HepG2 (cell line): ENCODE results near the gene PPCDC. TPM values are rescaled to one million over a fixed set of nuclear protein-coding genes. Genes with fewer than 3 reads are reported as not detected.

Source experiments
- ATAC-seq: fragments of 200-7000 bp; cut with Tn5 transposase; 3 replicates; pipeline ENCODE4 v1.9.1; 2020; ENCODE audit warnings: mild to moderate bottlenecking, moderate library complexity
- BruUV-seq: library from RNA; stranded (reverse); fragments of 400-500 nt; replicated peaks from 2 replicates; lab custom pipeline; 2021; lab: Mats Ljungman, UMichigan
- CTCF ChIA-PET: fragments of 300-600 bp; formaldehyde crosslinking; extraction: SDS; loops from one replicate; lab custom pipeline; 2021; ENCODE audit warnings: low total read pairs, inconsistent platforms, low intra/inter-chr PET ratio; lab: Yijun Ruan, JAX
- POLR2A ChIA-PET: fragments of 350-600 bp; sonication (Branson Sonifier 250); formaldehyde crosslinking; loops from one replicate; lab custom pipeline; 2020; ENCODE audit warnings: antibody characterized with exemption, inconsistent platforms; lab: Yijun Ruan, JAX
- DNase-seq: peaks from one replicate; pipeline ENCODE4 v3.0.0-alpha.2; 2015; ENCODE audit warnings: low spot score
- FAIRE-seq: peaks from 3 replicates; lab custom pipeline; 2011; peaks lifted over from hg19 to GRCh38; lab: Jason Lieb, UNC
- H2AFZ ChIP-seq: one replicate; pipeline ENCODE4 v1.6.1; 2011; ENCODE audit warnings: low read length, inconsistent platforms
- H3K27ac ChIP-seq: fragments of 300-600 bp; 3 replicates; pipeline ENCODE4 v1.8.0; 2011; ENCODE audit warnings: mixed run types, mild to moderate bottlenecking, mixed read lengths, low read length, inconsistent platforms; ENCODE audit not compliant: insufficient read depth; ENCODE audit errors: extremely low read length
- H3K27me3 ChIP-seq, 2 experiments: fragments of 200-600 bp in 1 of 2; 2 replicates in 1 of 2; 3 replicates in 1 of 2; pipeline versions ENCODE4 v1.6.0 to v1.8.0; 2011; ENCODE audit warnings: low read length in 2 of 2, mild to moderate bottlenecking in 2 of 2, moderate library complexity in 2 of 2, inconsistent platforms in 1 of 2; ENCODE audit not compliant: insufficient read depth in 2 of 2, control insufficient read depth in 1 of 2
- H3K36me3 ChIP-seq, 2 experiments: fragments of 200-600 bp in 1 of 2; replicated peaks in 1 of 2; 2 replicates in 1 of 2; 3 replicates in 1 of 2; pipeline versions ENCODE4 v1.5.1 to v1.8.0; 2011; ENCODE audit warnings: low read length in 2 of 2, inconsistent platforms in 1 of 2; ENCODE audit not compliant: insufficient read depth in 2 of 2, control insufficient read depth in 1 of 2
- H3K4me1 ChIP-seq: 2 replicates; pipeline ENCODE4 v1.5.1; 2012; ENCODE audit warnings: low read length, inconsistent platforms; ENCODE audit not compliant: insufficient read depth
- H3K4me2 ChIP-seq: 2 replicates; pipeline ENCODE4 v1.6.0; 2011; ENCODE audit warnings: low read depth, low read length, inconsistent platforms
- H3K4me3 ChIP-seq, 3 experiments: fragments of 200-600 bp in 1 of 3; sonication (generic), shearing (Covaris generic) in 1 of 3; replicated peaks in 1 of 3; 2 replicates each; pipeline ENCODE4 v1.5.1; 2011 to 2016; ENCODE audit warnings: low read length in 3 of 3, inconsistent platforms in 2 of 3, low read depth in 2 of 3, mild to moderate bottlenecking in 2 of 3, control low read depth in 1 of 3, mixed read lengths in 1 of 3; ENCODE audit not compliant: insufficient read depth in 1 of 3
- H3K79me2 ChIP-seq: one replicate; pipeline ENCODE4 v1.6.1; 2011; ENCODE audit warnings: low read length, inconsistent platforms; ENCODE audit not compliant: insufficient read depth
- H3K9ac ChIP-seq: 2 replicates; pipeline ENCODE4 v1.6.0; 2011; ENCODE audit warnings: mild to moderate bottlenecking, low read depth, low read length, inconsistent platforms; ENCODE audit not compliant: insufficient read depth
- H3K9me3 ChIP-seq: 2 replicates; pipeline ENCODE4 v1.5.1; 2012; ENCODE audit warnings: mild to moderate bottlenecking, low read length
- H4K20me1 ChIP-seq: 2 replicates; pipeline ENCODE4 v1.6.0; 2011; ENCODE audit warnings: inconsistent platforms, mild to moderate bottlenecking, low read length, moderate library complexity; ENCODE audit not compliant: insufficient read depth
- DDIT3 ChIP-seq: sonication (generic); formaldehyde crosslinking; IDR thresholded peaks from 2 replicates; pipeline ENCODE4 v1.4.0; 2020; ENCODE audit warnings: mild to moderate bottlenecking, missing genetic modification reagents
- FLYWCH1 ChIP-seq: sonication (generic); formaldehyde crosslinking; IDR thresholded peaks from 2 replicates; pipeline ENCODE4 v1.8.1; 2023; ENCODE audit warnings: mild to moderate bottlenecking, missing genetic modification reagents
- FOSL1 ChIP-seq: sonication (generic); formaldehyde crosslinking; IDR thresholded peaks from 2 replicates; pipeline ENCODE4 v1.9.0; 2021; ENCODE audit warnings: missing genetic modification reagents, borderline replicate concordance
- GLI4 ChIP-seq: sonication (generic); formaldehyde crosslinking; IDR thresholded peaks from 2 replicates; pipeline ENCODE4 v1.5.1; 2020; ENCODE audit warnings: missing genetic modification reagents, mild to moderate bottlenecking, moderate library complexity, borderline replicate concordance
- GPN1 ChIP-seq: sonication (generic); formaldehyde crosslinking; IDR thresholded peaks from 2 replicates; pipeline ENCODE4 v1.5.1; 2020; ENCODE audit warnings: missing genetic modification reagents, borderline replicate concordance
- HNRNPH1 ChIP-seq: fragments of 200-400 bp; formaldehyde crosslinking; optimal IDR thresholded peaks from 2 replicates; pipeline ENCODE3; 2017; ENCODE audit warnings: mild to moderate bottlenecking, low read depth, low read length
- HOXA7 ChIP-seq: sonication (generic); formaldehyde crosslinking; IDR thresholded peaks from 2 replicates; pipeline ENCODE4 v1.8.1; 2022; ENCODE audit warnings: mild to moderate bottlenecking, missing genetic modification reagents, moderate library complexity
- NFE2 ChIP-seq: sonication (generic); formaldehyde crosslinking; IDR thresholded peaks from 2 replicates; pipeline ENCODE4 v1.4.0; 2020; ENCODE audit warnings: missing genetic modification reagents
- NFYB ChIP-seq: sonication (generic); formaldehyde crosslinking; IDR thresholded peaks from 2 replicates; pipeline ENCODE4 v1.4.0; 2020; ENCODE audit warnings: missing genetic modification reagents
- POLR2AphosphoS5 ChIP-seq: IDR thresholded peaks from 2 replicates; pipeline ENCODE4 v1.6.1; 2012; ENCODE audit warnings: low read depth, low read length
- SMAD9 ChIP-seq: sonication (generic); formaldehyde crosslinking; IDR thresholded peaks from 2 replicates; pipeline ENCODE4 v1.5.1; 2020; ENCODE audit warnings: mild to moderate bottlenecking, missing genetic modification reagents
- ZBTB21 ChIP-seq: sonication (generic); formaldehyde crosslinking; IDR thresholded peaks from 2 replicates; pipeline ENCODE4 v1.4.0; 2020; ENCODE audit warnings: missing genetic modification reagents
- ZBTB42 ChIP-seq: sonication (generic); formaldehyde crosslinking; IDR thresholded peaks from 2 replicates; pipeline ENCODE4 v1.5.0; 2020; ENCODE audit warnings: mild to moderate bottlenecking, missing genetic modification reagents
- ZNF225 ChIP-seq: sonication (generic); formaldehyde crosslinking; IDR thresholded peaks from 2 replicates; pipeline ENCODE4 v1.4.0; 2020; ENCODE audit warnings: mild to moderate bottlenecking, missing genetic modification reagents
- ZNF609 ChIP-seq: sonication (generic); formaldehyde crosslinking; IDR thresholded peaks from 2 replicates; pipeline ENCODE4 v1.4.0; 2020; ENCODE audit warnings: mild to moderate bottlenecking, missing genetic modification reagents, borderline replicate concordance
- ZNF614 ChIP-seq: IDR thresholded peaks from 2 replicates; pipeline ENCODE4 v1.6.1; 2018; ENCODE audit warnings: missing biosample characterization, missing genetic modification reagents, inconsistent platforms, borderline replicate concordance
- ZNF749 ChIP-seq: sonication (generic); formaldehyde crosslinking; IDR thresholded peaks from 2 replicates; pipeline ENCODE4 v1.8.0; 2022; ENCODE audit warnings: mild to moderate bottlenecking, missing genetic modification reagents, moderate library complexity, borderline replicate concordance
- WGBS: methylation state at CpG from one replicate; pipeline ENCODE4 v1.1.6; 2017; ENCODE audit warnings: low lambda C conversion rate; 5-methylcytosine and 5-hydroxymethylcytosine counted together
- in situ Hi-C: cut with HindIII; loops from 2 replicates; pipeline ENCODE4 v1.10.0; 2017; ENCODE audit warnings: low pct_unique_long_range_greater_than_20kb; ENCODE audit not compliant: extremely low pct_ligation_motif_present
- intact Hi-C: fragments of 100-400 bp; cut with micrococcal nuclease; formaldehyde crosslinking; loops from one replicate; pipeline ENCODE4 v1.10.0; 2022; ENCODE audit not compliant: unreplicated experiment
- polyA plus RNA-seq, 8 experiments: library from polyadenylated mRNA; depleted of rRNA in 3 of 8; stranded (reverse) in 7 of 8; unstranded in 1 of 8; fragments of >200 nt; fragmentation: Illumina TruSeq in 4 of 8; extraction: Trizol in 4 of 8; gene quantifications; 2 replicates each; pipeline versions ENCODE4 v1.2.1 to v1.2.3, GENCODE V29; 2011 to 2016; ENCODE audit warnings: low read depth in 4 of 8, missing spikeins in 1 of 8, mixed read lengths in 1 of 8; ENCODE audit not compliant: insufficient read depth in 1 of 8
- total RNA-seq, 5 experiments: library from RNA; depleted of rRNA; stranded (reverse); fragments of >200 nt; fragmentation: Illumina TruSeq; extraction: Trizol; gene quantifications; 2 replicates each; pipeline ENCODE4 v1.2.3, GENCODE V29; 2016; ENCODE audit warnings: low read depth in 1 of 5
- TF ChIP-seq, protein P1 (sequence below): IDR thresholded peaks from 2 replicates; pipeline ENCODE4 v1.6.1; 2016; ENCODE audit warnings: low read depth

PPCDC gene
- total and polyA plus RNA-seq, 2 of the 13 experiments (the other 11 are each of a cell fraction or from before 2014, with no cell fraction given), result 12.3 to 12.8 TPM

DNA sequence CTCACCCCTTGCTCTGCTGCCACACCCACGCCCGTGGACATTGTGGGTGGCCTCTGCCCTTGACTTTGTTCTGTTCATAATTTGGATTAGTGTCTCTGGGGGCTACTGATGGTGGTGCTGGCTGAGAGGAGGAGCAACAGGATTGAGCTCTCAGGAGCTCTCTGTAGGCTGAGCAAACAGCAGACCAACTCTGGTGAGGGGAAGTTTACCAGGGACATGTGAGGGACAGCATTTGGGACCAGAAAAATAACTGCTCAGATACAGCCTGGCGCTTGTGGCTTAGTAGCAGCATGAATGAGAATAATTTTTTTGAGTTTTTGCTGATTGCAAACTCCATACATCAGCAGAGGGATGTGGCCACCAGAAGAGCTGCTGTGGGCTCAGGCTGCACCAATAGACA, 14.8 kb downstream of the PPCDC start:
- no peak overlapping the region for H3K27ac ChIP-seq

More for the DNA sequence above, 14.8 kb downstream of the PPCDC start:
- FAIRE-seq (no peak), ATAC-seq (no peak), DNase-seq (no peak)
- 73% methylated on average over 3 of the region's 3 CpGs for WGBS
- no peaks in the 10 kb centered on the region for H3K9me3 ChIP-seq
- no TSS peak for BruUV-seq
- no peaks in the 10 kb centered on the region for H3K79me2 ChIP-seq
- no peak overlapping the region for H3K9ac ChIP-seq
- no peak for TF ChIP-seq ZBTB21
- no peak for TF ChIP-seq NFYB (CRISPR knock-in tag)
- TF ChIP-seq POLR2AphosphoS5, result no peak
- TF ChIP-seq ZNF225 (CRISPR knock-in tag), result no peak
- no peak for TF ChIP-seq GLI4 (CRISPR knock-in tag)
- no peak for TF ChIP-seq HOXA7 (CRISPR knock-in tag)
- no peak for TF ChIP-seq ZNF749 (CRISPR knock-in tag)
- TF ChIP-seq FLYWCH1 (CRISPR knock-in tag), result no peak
- TF ChIP-seq, protein P1, sequence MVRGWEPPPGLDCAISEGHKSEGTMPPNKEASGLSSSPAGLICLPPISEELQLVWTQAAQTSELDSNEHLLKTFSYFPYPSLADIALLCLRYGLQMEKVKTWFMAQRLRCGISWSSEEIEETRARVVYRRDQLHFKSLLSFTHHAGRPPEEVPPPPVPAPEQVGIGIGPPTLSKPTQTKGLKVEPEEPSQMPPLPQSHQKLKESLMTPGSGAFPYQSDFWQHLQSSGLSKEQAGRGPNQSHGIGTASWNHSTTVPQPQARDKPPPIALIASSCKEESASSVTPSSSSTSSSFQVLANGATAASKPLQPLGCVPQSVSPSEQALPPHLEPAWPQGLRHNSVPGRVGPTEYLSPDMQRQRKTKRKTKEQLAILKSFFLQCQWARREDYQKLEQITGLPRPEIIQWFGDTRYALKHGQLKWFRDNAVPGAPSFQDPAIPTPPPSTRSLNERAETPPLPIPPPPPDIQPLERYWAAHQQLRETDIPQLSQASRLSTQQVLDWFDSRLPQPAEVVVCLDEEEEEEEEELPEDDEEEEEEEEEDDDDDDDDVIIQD (CRISPR knock-in tag), result no peak
- TF ChIP-seq ZNF614 (CRISPR knock-in tag), result no peak
- no peak for TF ChIP-seq ZNF609 (CRISPR knock-in tag)
- TF ChIP-seq NFE2 (CRISPR knock-in tag), result no peak
- no peak for TF ChIP-seq FOSL1 (CRISPR knock-in tag)
- TF ChIP-seq GPN1 (CRISPR knock-in tag), result no peak
- no peak for TF ChIP-seq DDIT3 (CRISPR knock-in tag)
- TF ChIP-seq HNRNPH1, result no peak
- no peak for TF ChIP-seq ZBTB42
- no peak for TF ChIP-seq SMAD9 (CRISPR knock-in tag)
- peaks cover 65% of the 10 kb centered on the region for H3K4me1 ChIP-seq
- CTCF ChIA-PET, result no interaction called here
- no peaks in the 10 kb centered on the region for H3K27me3 ChIP-seq
- no peaks in the 10 kb centered on the region for H4K20me1 ChIP-seq
- H2AFZ ChIP-seq, result no peak overlapping the region
- no peak overlapping the region for H3K4me3 ChIP-seq
- intact Hi-C loops (loop anchor here (10.0 kb wide), 1 partner anchor 267 kb away; no protein-coding TSS in a partner anchor), in situ Hi-C loops (no loop called here)
- POLR2A ChIA-PET, result interaction anchor here (3.1 kb wide), 1 partner anchor 15 kb away, joined by 11 read pairs; the partner anchor contains the start of gene PPCDC
- no peak overlapping the region for H3K4me2 ChIP-seq
- H3K36me3 ChIP-seq, result no peaks in the 10 kb centered on the region; a peak in 2 of 5 replicates
